ENCODE results near the gene TIMP1.

- TF ChIP-seq POLR2AphosphoS5 (IDR thresholded peaks at IDR 0.05; ENCODE audit: low read depth, low read length), result no peak; the same call in 1 of the 2 replicates
- TF ChIP-seq POLR2A (IDR thresholded peaks at IDR 0.05; ENCODE audit: low read depth, low read length), result no peak
These were observed 21.9 kb upstream of the TIMP1 start for GRCh38 chrX:47560179-47560933.
